Measurements from ENCODE around the gene KIF26B. TPM values are rescaled to one million over a fixed set of nuclear protein-coding genes. Genes with fewer than 3 reads are reported as not detected.
A peak's percentile ranks its signal among the peaks of the same experiment; 100 is the strongest.

KIF26B gene
- total and polyA plus RNA-seq, 7 donors, result 0.01 to 0.32 (median 0.06) TPM

DNA sequence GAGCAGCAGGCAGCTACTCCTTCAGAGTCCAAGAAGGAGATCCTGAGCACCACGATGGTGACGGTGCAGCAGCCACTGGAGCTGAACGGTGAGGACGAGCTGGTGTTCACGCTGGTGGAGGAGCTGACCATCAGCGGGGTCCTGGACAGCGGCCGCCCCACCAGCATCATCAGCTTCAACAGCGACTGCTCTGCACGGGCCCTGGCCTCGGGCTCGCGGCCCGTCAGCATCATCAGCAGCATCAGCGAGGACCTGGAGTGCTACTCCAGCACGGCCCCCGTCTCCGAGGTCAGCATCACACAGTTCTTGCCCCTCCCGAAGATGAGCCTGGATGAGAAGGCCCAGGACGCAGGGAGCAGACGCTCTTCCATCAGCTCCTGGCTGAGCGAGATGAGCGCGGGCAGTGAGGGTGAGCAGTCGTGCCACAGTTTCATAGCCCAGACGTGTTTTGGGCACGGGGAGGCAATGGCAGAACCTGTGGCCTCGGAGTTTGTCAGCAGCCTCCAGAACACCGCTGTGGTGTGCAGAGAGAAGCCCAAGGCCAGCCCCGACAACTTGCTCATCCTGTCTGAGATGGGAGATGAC, 531.8 kb downstream of the KIF26B start:
- H3K4me3 ChIP-seq, result no peak overlapping the region
- intact Hi-C loops (cut with DNase I), result no loop called here
- H3K4me1 ChIP-seq, result no peaks in the 10 kb centered on the region
- H3K27ac ChIP-seq, result no peak overlapping the region
- 91 to 96% (median 96%) methylated on average over 30 of the region's 30 CpGs for WGBS, 3 donors
- no peaks in the 10 kb centered on the region for H3K36me3 ChIP-seq (ENCODE audit: insufficient read depth in 1 of 2, low read depth in 1 of 2)
- no peak for ATAC-seq
- H3K9me3 ChIP-seq, result no peaks in the 10 kb centered on the region
- TF ChIP-seq, protein P1, sequence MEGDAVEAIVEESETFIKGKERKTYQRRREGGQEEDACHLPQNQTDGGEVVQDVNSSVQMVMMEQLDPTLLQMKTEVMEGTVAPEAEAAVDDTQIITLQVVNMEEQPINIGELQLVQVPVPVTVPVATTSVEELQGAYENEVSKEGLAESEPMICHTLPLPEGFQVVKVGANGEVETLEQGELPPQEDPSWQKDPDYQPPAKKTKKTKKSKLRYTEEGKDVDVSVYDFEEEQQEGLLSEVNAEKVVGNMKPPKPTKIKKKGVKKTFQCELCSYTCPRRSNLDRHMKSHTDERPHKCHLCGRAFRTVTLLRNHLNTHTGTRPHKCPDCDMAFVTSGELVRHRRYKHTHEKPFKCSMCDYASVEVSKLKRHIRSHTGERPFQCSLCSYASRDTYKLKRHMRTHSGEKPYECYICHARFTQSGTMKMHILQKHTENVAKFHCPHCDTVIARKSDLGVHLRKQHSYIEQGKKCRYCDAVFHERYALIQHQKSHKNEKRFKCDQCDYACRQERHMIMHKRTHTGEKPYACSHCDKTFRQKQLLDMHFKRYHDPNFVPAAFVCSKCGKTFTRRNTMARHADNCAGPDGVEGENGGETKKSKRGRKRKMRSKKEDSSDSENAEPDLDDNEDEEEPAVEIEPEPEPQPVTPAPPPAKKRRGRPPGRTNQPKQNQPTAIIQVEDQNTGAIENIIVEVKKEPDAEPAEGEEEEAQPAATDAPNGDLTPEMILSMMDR (IDR thresholded peaks at IDR 0.05), result no peak
- peaks cover 0 to 4% (median 2%) of the 10 kb centered on the region in 3 donors for H3K27me3 ChIP-seq (ENCODE audit: insufficient read depth in 3 of 3, low read length in 2 of 3)
- DNase-seq, result no peak

DNA sequence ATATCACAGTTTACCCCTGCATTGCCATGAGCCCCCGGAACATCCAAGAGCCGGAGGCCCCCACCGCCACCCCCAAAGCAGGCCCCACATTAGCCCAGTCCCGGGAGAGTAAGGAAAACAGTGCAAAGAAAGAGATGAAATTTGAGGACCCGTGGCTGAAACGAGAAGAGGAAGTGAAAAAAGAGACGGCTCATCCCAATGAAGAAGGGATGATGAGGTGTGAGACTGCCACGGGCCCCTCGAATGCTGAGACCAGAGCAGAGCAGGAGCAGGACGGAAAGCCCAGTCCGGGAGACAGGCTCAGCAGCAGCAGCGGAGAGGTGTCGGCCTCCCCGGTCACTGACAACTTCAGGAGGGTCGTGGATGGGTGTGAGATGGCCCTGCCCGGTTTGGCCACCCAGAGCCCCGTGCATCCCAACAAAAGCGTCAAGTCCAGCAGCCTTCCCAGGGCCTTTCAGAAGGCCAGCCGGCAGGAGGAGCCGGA, 532.4 kb downstream of the KIF26B start:
- no peak for ATAC-seq
- no peak overlapping the region for H3K4me3 ChIP-seq
- TF ChIP-seq, protein P1 (IDR thresholded peaks at IDR 0.05), result no peak
- H3K36me3 ChIP-seq (ENCODE audit: insufficient read depth in 1 of 2, low read depth in 1 of 2), result no peaks in the 10 kb centered on the region
- DNase-seq, result no peak
- peaks cover 0 to 4% (median 2%) of the 10 kb centered on the region in 3 donors for H3K27me3 ChIP-seq (ENCODE audit: insufficient read depth in 3 of 3, low read length in 2 of 3)
- H3K4me1 ChIP-seq, result no peaks in the 10 kb centered on the region
- WGBS, 3 donors, result 59 to 69% (median 66%) methylated on average over 20 of the region's 20 CpGs
- H3K9me3 ChIP-seq, result no peaks in the 10 kb centered on the region
- intact Hi-C loops (cut with DNase I), result no loop called here
- H3K27ac ChIP-seq, result no peak overlapping the region

DNA sequence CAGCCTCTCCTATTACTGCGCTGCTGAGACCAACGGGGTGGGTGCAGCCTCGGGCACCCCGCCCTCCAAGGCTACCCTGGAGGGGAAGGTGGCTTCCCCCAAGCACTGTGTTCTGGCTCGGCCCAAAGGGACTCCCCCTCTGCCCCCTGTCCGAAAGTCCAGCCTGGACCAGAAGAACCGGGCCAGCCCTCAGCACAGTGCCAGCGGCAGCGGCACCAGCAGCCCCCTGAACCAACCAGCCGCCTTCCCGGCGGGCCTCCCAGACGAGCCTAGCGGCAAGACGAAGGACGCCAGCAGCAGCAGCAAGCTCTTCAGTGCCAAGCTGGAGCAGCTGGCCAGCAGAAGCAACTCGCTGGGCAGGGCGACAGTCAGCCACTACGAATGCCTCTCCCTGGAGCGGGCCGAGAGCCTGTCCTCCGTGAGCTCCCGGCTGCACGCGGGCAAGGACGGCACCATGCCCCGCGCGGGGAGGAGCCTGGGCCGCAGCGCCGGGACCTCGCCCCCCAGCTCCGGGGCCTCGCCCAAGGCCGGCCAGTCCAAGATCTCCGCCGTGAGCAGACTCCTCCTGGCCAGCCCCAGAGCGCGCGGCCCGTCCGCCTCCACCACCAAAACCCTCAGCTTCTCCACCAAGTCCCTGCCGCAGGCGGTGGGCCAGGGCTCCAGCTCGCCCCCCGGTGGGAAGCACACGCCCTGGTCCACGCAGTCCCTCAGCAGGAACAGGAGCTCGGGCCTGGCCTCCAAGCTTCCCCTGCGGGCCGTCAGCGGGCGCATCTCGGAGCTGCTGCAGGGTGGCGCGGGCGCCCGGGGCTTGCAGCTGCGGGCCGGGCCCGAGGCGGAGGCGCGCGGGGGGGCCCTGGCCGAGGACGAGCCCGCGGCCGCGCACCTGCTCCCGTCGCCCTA, 533.1 kb downstream of the KIF26B start:
- intact Hi-C loops (cut with DNase I), result no loop called here
- H3K36me3 ChIP-seq (ENCODE audit: insufficient read depth in 1 of 2, low read depth in 1 of 2), result no peaks in the 10 kb centered on the region
- WGBS, 3 donors, result 58 to 66% (median 60%) methylated on average over 57 to 74 of the region's 74 CpGs
- H3K4me1 ChIP-seq, result no peaks in the 10 kb centered on the region
- H3K9me3 ChIP-seq, result no peaks in the 10 kb centered on the region
- DNase-seq (no peak), ATAC-seq (peak in 1 of 4 donors; percentile 39)
- H3K4me3 ChIP-seq, result no peak overlapping the region
- TF ChIP-seq, protein P1 (IDR thresholded peaks at IDR 0.05), result no peak
- peaks cover 0 to 4% (median 2%) of the 10 kb centered on the region in 3 donors for H3K27me3 ChIP-seq (ENCODE audit: insufficient read depth in 3 of 3, low read length in 2 of 3)
- H3K27ac ChIP-seq, result no peak overlapping the region

DNA sequence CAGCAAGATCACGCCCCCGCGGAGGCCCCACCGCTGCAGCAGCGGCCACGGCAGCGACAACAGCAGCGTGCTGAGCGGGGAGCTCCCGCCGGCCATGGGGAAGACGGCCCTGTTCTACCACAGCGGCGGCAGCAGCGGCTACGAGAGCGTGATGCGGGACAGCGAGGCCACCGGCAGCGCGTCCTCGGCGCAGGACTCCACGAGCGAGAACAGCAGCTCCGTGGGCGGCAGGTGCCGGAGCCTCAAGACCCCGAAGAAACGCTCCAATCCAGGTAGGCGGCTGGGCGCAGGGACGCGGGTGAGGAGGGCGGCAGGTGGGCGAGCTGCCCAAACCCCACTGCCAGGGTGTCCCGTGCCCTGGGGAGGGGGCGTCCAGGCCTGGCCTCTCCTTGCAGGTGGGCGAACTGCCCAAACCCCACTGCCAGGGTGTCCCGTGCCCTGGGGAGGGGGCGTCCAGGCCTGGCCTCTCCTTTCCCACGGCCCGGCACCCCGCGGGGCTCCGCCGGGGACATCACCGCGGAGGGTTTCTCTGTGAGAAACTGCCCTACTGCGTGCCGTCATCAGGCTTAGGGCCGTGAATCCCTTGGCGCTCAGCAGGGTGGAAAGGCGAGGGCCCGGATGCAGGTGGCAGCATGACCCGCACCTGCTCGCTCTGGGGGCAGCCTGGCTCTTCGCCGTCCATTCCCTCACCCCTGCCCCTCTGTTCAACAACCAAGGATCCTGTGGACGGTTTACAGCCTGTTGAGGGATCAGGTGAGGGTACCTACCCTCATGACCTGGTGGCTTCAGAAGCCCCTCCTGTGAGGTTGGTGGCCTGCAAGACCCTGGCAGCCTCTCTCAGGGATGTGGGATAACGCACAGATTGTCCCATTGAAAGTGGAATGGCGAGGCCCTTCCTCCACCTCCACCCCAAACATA, 534.0 kb downstream of the KIF26B start:
- ATAC-seq, result no peak
- Histone ChIP-seq H3K27ac (no peak overlapping the region), H3K27me3 (ENCODE audit: insufficient read depth in 3 of 3, low read length in 2 of 3) (peaks cover 0 to 4% (median 2%) of the 10 kb centered on the region in 3 donors), H3K4me3 (no peak overlapping the region), H3K4me1 (no peaks in the 10 kb centered on the region), H3K9me3 (no peaks in the 10 kb centered on the region), H3K36me3 (ENCODE audit: insufficient read depth in 1 of 2, low read depth in 1 of 2) (no peaks in the 10 kb centered on the region)
- TF ChIP-seq, protein P1 (IDR thresholded peaks at IDR 0.05), result no peak
- WGBS, 3 donors, result 84 to 90% (median 86%) methylated on average over 54 to 63 of the region's 63 CpGs
- intact Hi-C loops (cut with DNase I), result no loop called here
- DNase-seq, result no peak
